CD4-positive, alpha-beta T cell treated with Interleukin-1 beta for 1 hour (primary cell): ENCODE measurements around the gene CLIC4.

Experiments used
- DNase-seq, 2 donors: peaks; one replicate each; pipeline ENCODE4 v3.0.0-alpha.2; 2020 to 2022

Gene CLIC4

GRCh38 chr1:24720152-24720551 lies 25.1 kb upstream of the CLIC4 start:
- DNase-seq = no peak

GRCh38 chr1:24721533-24721932 lies 23.7 kb upstream of the CLIC4 start:
- DNase-seq = no peak

- peak in 1 of 2 donors; percentile 35 for DNase-seq
Observed at GRCh38 chr1:24722073-24723035, 22.9 kb upstream of the CLIC4 start.

GRCh38 chr1:24724345-24725208 lies 20.7 kb upstream of the CLIC4 start:
- no peak for DNase-seq

- DNase-seq = no peak
Observed at GRCh38 chr1:24725209-24725651, 20.0 kb upstream of the CLIC4 start.

GRCh38 chr1:24726741-24727140 lies 18.5 kb upstream of the CLIC4 start:
- no peak for DNase-seq

GRCh38 chr1:24727501-24728216 lies 17.6 kb upstream of the CLIC4 start:
- DNase-seq = peak; percentile 13 to 54

- no peak for DNase-seq
Observed at GRCh38 chr1:24728982-24729381, 16.3 kb upstream of the CLIC4 start.

GRCh38 chr1:24732186-24732885 lies 12.9 kb upstream of the CLIC4 start:
- no peak for DNase-seq

GRCh38 chr1:24733342-24733741 lies 11.9 kb upstream of the CLIC4 start:
- peak in 1 of 2 donors; percentile 34 for DNase-seq

GRCh38 chr1:24735156-24735508 lies 10.1 kb upstream of the CLIC4 start:
- no peak for DNase-seq

GRCh38 chr1:24735509-24736375 lies 9.5 kb upstream of the CLIC4 start:
- no peak for DNase-seq

- no peak for DNase-seq
Observed at GRCh38 chr1:24737368-24738117, 7.7 kb upstream of the CLIC4 start.

- no peak for DNase-seq
Observed at GRCh38 chr1:24739241-24739640, 6.0 kb upstream of the CLIC4 start.

- DNase-seq = no peak
Observed at GRCh38 chr1:24742090-24742938, 2.9 kb upstream of the CLIC4 start.

- DNase-seq = no peak
Observed at GRCh38 chr1:24743404-24744211, 1.6 kb upstream of the CLIC4 start.

- peak; percentile 11 to 28 for DNase-seq
Observed at GRCh38 chr1:24745711-24746413, 615 bp downstream of the CLIC4 start.
